Activated CD4-positive, alpha-beta T cell treated with anti-CD3 and anti-CD28 coated beads for 36 hours (primary cell): Measurements from ENCODE around the gene RPL26. TPM values are rescaled to one million over a fixed set of nuclear protein-coding genes. Genes with fewer than 3 reads are reported as not detected.
A peak's percentile ranks its signal among the peaks of the same experiment; 100 is the strongest.
"Not testable (repeated sequence)": the region's sequence is repeated elsewhere in the genome, so short reads cannot be mapped to it uniquely, and the experiment has no call there.

Source experiments
- ATAC-seq: fragments of 200-7000 bp; cut with Tn5 transposase; one replicate; pipeline ENCODE4 v1.10.0; 2021; ENCODE audit warnings: mild to moderate bottlenecking, moderate library complexity
- CTCF ChIA-PET: fragments of 350-600 bp; sonication (Branson Sonifier 250); formaldehyde crosslinking; loops from one replicate; lab custom pipeline; 2021; ENCODE audit warnings: antibody characterized with exemption; lab: Charles Lee
- POLR2A ChIA-PET: fragments of 350-600 bp; sonication (Branson Sonifier 250); formaldehyde crosslinking; loops from one replicate; lab custom pipeline; 2021; ENCODE audit warnings: antibody characterized with exemption, inconsistent platforms; lab: Charles Lee
- DNase-seq: peaks from one replicate; pipeline ENCODE4 v3.0.0-alpha.2; 2020
- H3K27ac Mint-ChIP-seq: one replicate; pipeline ENCODE4 v1.8.0; 2021; ENCODE audit warnings: mixed read lengths
- H3K27me3 Mint-ChIP-seq: one replicate; pipeline ENCODE4 v1.8.0; 2021; ENCODE audit warnings: mixed read lengths
- H3K36me3 Mint-ChIP-seq: one replicate; pipeline ENCODE4 v1.8.0; 2021; ENCODE audit warnings: low read depth, mixed read lengths
- H3K4me1 Mint-ChIP-seq: one replicate; pipeline ENCODE4 v1.8.0; 2021; ENCODE audit warnings: mixed read lengths
- H3K4me3 Mint-ChIP-seq: one replicate; pipeline ENCODE4 v1.8.0; 2021; ENCODE audit warnings: mild to moderate bottlenecking, moderate library complexity, mixed read lengths
- H3K9me3 Mint-ChIP-seq: one replicate; pipeline ENCODE4 v1.8.0; 2021; ENCODE audit warnings: low read depth, mixed read lengths
- intact Hi-C, 2 experiments: fragments of 100-400 bp; cut with DNase I in 1 of 2; cut with micrococcal nuclease in 1 of 2; formaldehyde crosslinking; loops; one replicate each; pipeline versions ENCODE4 v1.14.2 to v1.15.1; 2022 to 2024; cut with DNase I, micrococcal nuclease
- total RNA-seq, 2 experiments: library from RNA; stranded (reverse); gene quantifications; one replicate each; pipeline ENCODE4 v1.2.3, GENCODE V29; 2021

The RPL26 gene
- total RNA-seq, 2 experiments from 2014 or later: 3,064 to 3,721 TPM

DNA sequence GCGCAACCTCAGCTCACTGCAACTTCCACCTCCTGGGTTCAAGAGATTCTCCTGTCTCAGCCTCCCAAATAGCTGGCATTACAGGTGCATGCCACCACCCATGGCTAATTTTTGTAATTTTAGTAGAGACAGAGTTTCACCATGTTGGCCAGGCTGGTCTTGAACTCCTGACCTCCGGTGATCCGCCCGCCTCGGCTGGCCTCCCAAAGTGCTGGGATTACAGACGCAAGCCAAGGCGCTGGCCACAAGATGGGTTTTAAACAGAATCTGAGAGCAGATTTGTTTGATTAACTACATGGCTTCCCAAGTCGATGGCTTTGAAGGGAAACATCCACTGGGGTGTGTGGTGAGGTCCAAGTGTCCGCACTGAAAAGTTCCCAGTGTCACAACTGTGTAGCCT lies 11.5 kb upstream of the RPL26 start:
- DNase-seq, H3K36me3 Mint-ChIP-seq, ATAC-seq, POLR2A ChIA-PET, H3K27ac Mint-ChIP-seq, intact Hi-C loops, H3K27me3 Mint-ChIP-seq, H3K4me1 Mint-ChIP-seq, H3K4me3 Mint-ChIP-seq, H3K9me3 Mint-ChIP-seq: not testable (repeated sequence)
- CTCF ChIA-PET: interaction anchor here (0.6 to 3.0 kb wide), 4 partner anchors 11 to 327 kb away, joined by 3 to 11 read pairs (median 6); no protein-coding TSS in a partner anchor

DNA sequence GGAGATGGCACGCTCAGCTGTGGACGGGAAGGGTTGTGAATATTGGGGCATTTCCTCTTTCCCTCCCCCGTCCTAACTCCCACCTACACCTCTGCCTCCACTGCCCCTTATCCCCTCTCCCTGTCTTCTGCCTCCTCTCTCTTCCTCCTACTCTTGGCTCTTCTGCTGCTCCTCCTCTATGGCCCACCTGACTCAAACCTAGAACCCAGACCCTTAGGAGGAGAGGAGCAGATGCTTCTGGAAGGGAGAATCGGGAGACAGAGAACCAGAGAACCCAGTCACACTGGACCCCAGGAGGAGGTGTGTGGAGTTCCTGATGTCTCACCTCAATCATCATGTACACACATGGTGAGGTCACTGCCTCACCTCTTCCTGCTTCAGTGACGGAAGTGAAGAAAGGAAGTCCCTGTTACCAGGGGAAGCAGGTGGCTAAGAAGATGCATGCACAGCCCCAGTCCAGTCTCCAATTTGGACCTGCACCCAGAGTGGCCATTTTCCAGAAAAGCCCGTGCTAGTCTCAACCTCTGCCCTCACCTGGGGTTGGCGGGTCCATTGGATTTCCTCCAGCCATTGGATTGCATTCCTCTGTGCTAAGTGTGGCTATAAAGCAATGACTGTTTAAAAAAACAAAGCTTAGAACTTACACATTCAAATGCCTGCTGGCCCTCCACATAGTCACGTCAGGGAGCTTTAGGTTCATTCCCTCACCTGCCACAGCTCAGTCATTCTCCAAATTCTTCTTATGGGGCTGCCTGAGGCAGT lies 10.7 kb upstream of the RPL26 start:
- peak; percentile 94 for ATAC-seq
- H3K4me1 Mint-ChIP-seq: peaks cover 9% of the 10 kb centered on the region
- POLR2A ChIA-PET: no interaction called here
- peaks cover 9% of the 10 kb centered on the region for H3K27me3 Mint-ChIP-seq
- DNase-seq: peak; percentile 49
- no peaks in the 10 kb centered on the region for H3K9me3 Mint-ChIP-seq
- no peak overlapping the region for H3K4me3 Mint-ChIP-seq
- intact Hi-C loops: no loop called here
- peak overlapping the region; percentile 71 for H3K27ac Mint-ChIP-seq
- CTCF ChIA-PET: interaction anchor here (0.6 to 3.0 kb wide), 4 partner anchors 10 to 16 kb away, joined by 3 to 11 read pairs (median 6); no protein-coding TSS in a partner anchor
- no peaks in the 10 kb centered on the region for H3K36me3 Mint-ChIP-seq

DNA sequence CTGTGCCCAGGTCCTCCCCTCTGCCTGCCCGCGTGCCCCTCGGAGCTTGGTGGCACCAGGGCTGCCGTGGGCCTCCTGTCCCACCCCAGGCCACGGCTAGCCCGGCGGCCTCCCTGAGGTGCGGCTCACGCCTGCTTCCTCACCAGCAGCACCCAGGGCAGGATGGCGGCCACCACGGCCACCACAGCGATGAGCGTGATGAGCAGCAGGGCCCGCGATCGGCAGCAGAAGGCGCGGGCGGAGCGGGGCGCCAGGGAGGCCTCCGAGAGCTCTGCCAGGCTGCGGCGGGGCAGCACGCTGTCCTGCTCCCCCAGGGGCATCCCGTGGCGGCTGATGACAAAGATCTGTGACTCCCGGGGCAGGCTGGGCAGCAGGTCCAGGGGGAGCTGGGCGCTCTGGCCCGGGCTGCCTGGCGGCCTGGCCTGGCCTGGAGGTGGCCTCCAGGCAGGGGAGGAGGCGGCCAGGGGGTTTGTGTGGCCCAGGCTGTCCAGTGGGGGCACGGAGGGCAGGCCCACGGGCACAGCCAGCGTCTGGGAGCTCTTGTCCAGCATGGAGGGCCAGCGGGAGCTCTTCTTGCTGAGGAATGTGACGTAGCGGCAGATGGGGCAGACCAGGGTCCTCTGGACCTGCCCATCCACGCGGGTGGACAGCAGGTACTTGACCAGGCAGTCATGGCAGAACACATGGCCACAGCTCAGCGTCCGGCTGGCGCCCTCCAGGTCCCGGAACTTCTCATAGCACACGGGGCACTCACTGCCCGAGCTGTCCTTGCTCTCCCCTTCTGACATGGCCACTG lies 9.9 kb upstream of the RPL26 start:
- intact Hi-C loops: no loop called here
- no peaks in the 10 kb centered on the region for H3K36me3 Mint-ChIP-seq
- peaks cover 5% of the 10 kb centered on the region for H3K27me3 Mint-ChIP-seq
- H3K4me1 Mint-ChIP-seq: peaks cover 9% of the 10 kb centered on the region
- no peak overlapping the region for H3K4me3 Mint-ChIP-seq
- H3K27ac Mint-ChIP-seq: peak overlapping the region; percentile 71
- POLR2A ChIA-PET: no interaction called here
- ATAC-seq: no peak
- H3K9me3 Mint-ChIP-seq: no peaks in the 10 kb centered on the region
- CTCF ChIA-PET: interaction anchor here (1.0 to 2.2 kb wide), 3 partner anchors 9 to 17 kb away, joined by 3 to 11 read pairs (median 5); no protein-coding TSS in a partner anchor
- no peak for DNase-seq

- Mint-ChIP-seq H3K36me3 (no peaks in the 10 kb centered on the region), H3K9me3 (no peaks in the 10 kb centered on the region), H3K27ac (no peak overlapping the region), H3K4me1 (peaks cover 9% of the 10 kb centered on the region), H3K4me3 (no peak overlapping the region), H3K27me3 (peaks cover 3% of the 10 kb centered on the region)
- intact Hi-C loops: no loop called here
- POLR2A ChIA-PET: no interaction called here
- DNase-seq (no peak), ATAC-seq (no peak)
- CTCF ChIA-PET: interaction anchor here (0.5 to 2.2 kb wide), 4 partner anchors 8 to 238 kb away, joined by 3 to 11 read pairs (median 4); partner anchors contain the start of gene MYH10
Observed at GRCh38 chr17:8392274-8392673, 9.3 kb upstream of the RPL26 start.

- POLR2A ChIA-PET: no interaction called here
- ATAC-seq: no peak
- no peaks in the 10 kb centered on the region for H3K9me3 Mint-ChIP-seq
- H3K27me3 Mint-ChIP-seq: peaks cover 3% of the 10 kb centered on the region
- CTCF ChIA-PET: interaction anchor here (1.0 to 1.7 kb wide), 2 partner anchors 8 to 15 kb away, joined by 3 to 5 read pairs; no protein-coding TSS in a partner anchor
- no peak for DNase-seq
- no peak overlapping the region for H3K4me3 Mint-ChIP-seq
- no peak overlapping the region for H3K27ac Mint-ChIP-seq
- H3K4me1 Mint-ChIP-seq: peaks cover 9% of the 10 kb centered on the region
- intact Hi-C loops: no loop called here
- H3K36me3 Mint-ChIP-seq: no peaks in the 10 kb centered on the region
Observed at GRCh38 chr17:8391711-8392110, 8.7 kb upstream of the RPL26 start.

GRCh38 chr17:8387914-8388651 lies 5.1 kb upstream of the RPL26 start:
- intact Hi-C loops: no loop called here
- POLR2A ChIA-PET: no interaction called here

GRCh38 chr17:8386841-8387240 lies 3.8 kb upstream of the RPL26 start:
- H3K9me3 Mint-ChIP-seq: no peaks in the 10 kb centered on the region
- no peaks in the 10 kb centered on the region for H3K27me3 Mint-ChIP-seq
- ChIA-PET POLR2A (no interaction called here), CTCF (interaction anchor here (0.6 to 1.0 kb wide), 5 partner anchors 24 to 1964 kb away, joined by 3 to 4 read pairs (median 3); no protein-coding TSS in a partner anchor)
- DNase-seq: no peak
- no peak for ATAC-seq
- H3K4me3 Mint-ChIP-seq: no peak overlapping the region
- peaks cover 17% of the 10 kb centered on the region for H3K4me1 Mint-ChIP-seq
- intact Hi-C loops: no loop called here
- peaks cover 13% of the 10 kb centered on the region for H3K36me3 Mint-ChIP-seq
- no peak overlapping the region for H3K27ac Mint-ChIP-seq

More at GRCh38 chr17:8387914-8388651, 5.1 kb upstream of the RPL26 start:
- no peaks in the 10 kb centered on the region for H3K27me3 Mint-ChIP-seq
- H3K36me3 Mint-ChIP-seq: peaks cover under 1% of the 10 kb centered on the region
- ATAC-seq (no peak), DNase-seq (no peak)
- no peak overlapping the region for H3K4me3 Mint-ChIP-seq
- CTCF ChIA-PET: interaction anchor here (0.5 to 1.0 kb wide), 4 partner anchors 9 to 1954 kb away, joined by 3 to 4 read pairs (median 3); partner anchors contain the start of gene KRABD2
- peaks cover 15% of the 10 kb centered on the region for H3K4me1 Mint-ChIP-seq
- no peaks in the 10 kb centered on the region for H3K9me3 Mint-ChIP-seq
- no peak overlapping the region for H3K27ac Mint-ChIP-seq

- CTCF ChIA-PET: interaction anchor here (0.7 to 1.5 kb wide), 3 partner anchors 51 to 361 kb away, joined by 3 to 7 read pairs (median 4); partner anchors contain the start of gene NDEL1
Observed at GRCh38 chr17:8384801-8385378, 1.9 kb upstream of the RPL26 start.

DNA sequence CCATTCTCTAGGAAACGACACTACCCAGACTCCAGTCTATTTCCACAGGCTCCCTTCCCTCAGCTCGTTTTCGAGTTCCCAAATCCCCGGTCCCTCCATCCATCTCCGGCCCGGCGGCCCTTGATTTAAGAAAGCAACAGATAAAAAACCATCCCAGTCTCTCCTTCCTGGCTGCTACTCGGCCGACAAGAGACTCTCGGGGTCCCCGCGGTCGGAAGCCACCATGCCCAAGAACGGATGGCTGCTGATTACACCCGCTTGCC lies 182 bp downstream of the RPL26 start:
- H3K4me1 Mint-ChIP-seq: peaks cover 55% of the 10 kb centered on the region
- no peaks in the 10 kb centered on the region for H3K27me3 Mint-ChIP-seq
- H3K9me3 Mint-ChIP-seq: no peaks in the 10 kb centered on the region
- POLR2A ChIA-PET: no interaction called here
- no peak for DNase-seq
- peak overlapping the region; percentile 99 for H3K27ac Mint-ChIP-seq
- peaks cover 53% of the 10 kb centered on the region for H3K36me3 Mint-ChIP-seq
- ATAC-seq: no peak
- peak overlapping the region; percentile 100 for H3K4me3 Mint-ChIP-seq
- CTCF ChIA-PET: interaction anchor here (1.2 kb wide), 1 partner anchor 32 kb away, joined by 3 read pairs; no protein-coding TSS in a partner anchor
- intact Hi-C loops: loop anchor here (1.0 to 5.0 kb wide), 18 partner anchors 52 to 1371 kb away; partner anchors contain the start of genes CTC1 (in 2 of the 2), MYH10 (in 2 of the 2), NDEL1 (in 2 of the 2) and PFAS (in 1 of the 2)

More at GRCh38 chr17:8384801-8385378, 1.9 kb upstream of the RPL26 start:
- no peak for ATAC-seq
- Mint-ChIP-seq H3K4me1 (peaks cover 35% of the 10 kb centered on the region), H3K27me3 (no peaks in the 10 kb centered on the region), H3K4me3 (peak overlapping the region; percentile 100), H3K9me3 (no peaks in the 10 kb centered on the region), H3K27ac (peak overlapping the region; percentile 19), H3K36me3 (peaks cover 32% of the 10 kb centered on the region)
- POLR2A ChIA-PET: no interaction called here
- intact Hi-C loops: loop anchor here (5.0 kb wide), 6 partner anchors 138 to 1373 kb away; partner anchors contain the start of genes CTC1 (in 1 of the 2), PFAS (in 1 of the 2), POLR2A (in 1 of the 2) and RNASEK (in 1 of the 2)
- no peak for DNase-seq
